ENCODE data around the gene DHRS7C.
"Not testable (repeated sequence)": the region's sequence is repeated elsewhere in the genome, so short reads cannot be mapped to it uniquely, and the experiment has no call there.

The DHRS7C gene

DNA sequence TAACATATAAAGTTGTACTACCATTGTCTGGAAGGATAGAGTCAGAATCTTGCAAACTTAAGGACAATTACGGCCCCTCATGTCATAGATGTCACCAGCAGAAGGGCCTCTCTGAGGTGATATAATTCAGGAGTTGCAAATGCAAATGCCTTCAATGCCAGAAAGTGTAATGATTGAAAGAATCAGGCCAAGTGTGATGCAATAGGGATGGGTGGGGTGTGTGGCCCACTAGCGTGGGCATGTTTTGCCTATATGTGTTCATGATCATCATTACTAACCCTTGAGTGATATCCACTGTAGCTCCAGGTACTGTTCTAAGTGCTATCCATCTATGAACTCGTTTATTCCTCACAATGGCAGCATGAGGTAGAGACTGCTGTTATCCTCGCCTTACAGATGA lies 1.1 kb downstream of the DHRS7C start:
- ChIA-PET CTCF (no interaction called here), POLR2A (ENCODE audit: low non-redundant PET) (no interaction called here)
- TF ChIP-seq, protein P1, sequence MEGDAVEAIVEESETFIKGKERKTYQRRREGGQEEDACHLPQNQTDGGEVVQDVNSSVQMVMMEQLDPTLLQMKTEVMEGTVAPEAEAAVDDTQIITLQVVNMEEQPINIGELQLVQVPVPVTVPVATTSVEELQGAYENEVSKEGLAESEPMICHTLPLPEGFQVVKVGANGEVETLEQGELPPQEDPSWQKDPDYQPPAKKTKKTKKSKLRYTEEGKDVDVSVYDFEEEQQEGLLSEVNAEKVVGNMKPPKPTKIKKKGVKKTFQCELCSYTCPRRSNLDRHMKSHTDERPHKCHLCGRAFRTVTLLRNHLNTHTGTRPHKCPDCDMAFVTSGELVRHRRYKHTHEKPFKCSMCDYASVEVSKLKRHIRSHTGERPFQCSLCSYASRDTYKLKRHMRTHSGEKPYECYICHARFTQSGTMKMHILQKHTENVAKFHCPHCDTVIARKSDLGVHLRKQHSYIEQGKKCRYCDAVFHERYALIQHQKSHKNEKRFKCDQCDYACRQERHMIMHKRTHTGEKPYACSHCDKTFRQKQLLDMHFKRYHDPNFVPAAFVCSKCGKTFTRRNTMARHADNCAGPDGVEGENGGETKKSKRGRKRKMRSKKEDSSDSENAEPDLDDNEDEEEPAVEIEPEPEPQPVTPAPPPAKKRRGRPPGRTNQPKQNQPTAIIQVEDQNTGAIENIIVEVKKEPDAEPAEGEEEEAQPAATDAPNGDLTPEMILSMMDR (conservative IDR thresholded peaks at IDR 0.05; ENCODE audit: low read depth), result no peak
- no peak overlapping the region for H3K27ac ChIP-seq
- no peak for DNase-seq (ENCODE audit: low spot score)

DNA sequence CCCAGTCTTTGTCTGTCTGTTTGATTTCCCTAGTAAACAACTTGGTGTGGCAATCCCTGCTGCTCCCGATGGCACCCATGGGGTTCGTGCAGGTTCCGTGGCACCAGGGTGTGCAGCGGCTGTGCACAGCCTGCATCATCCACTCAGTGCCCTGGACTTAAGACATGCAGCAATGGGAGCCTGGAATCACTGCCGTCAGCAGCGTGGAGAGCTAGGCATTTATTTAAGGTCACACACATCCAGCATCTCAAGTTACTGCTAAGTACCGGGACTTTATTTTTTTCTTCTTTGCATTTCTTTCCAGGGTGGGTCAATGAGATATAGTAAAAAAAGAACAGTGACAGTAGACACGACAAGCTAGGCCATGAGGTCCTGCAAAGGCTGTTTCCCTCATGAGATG lies 2.8 kb downstream of the DHRS7C start:
- DNase-seq (ENCODE audit: low spot score), result no peak
- TF ChIP-seq, protein P1 (conservative IDR thresholded peaks at IDR 0.05; ENCODE audit: low read depth), result no peak
- H3K27ac ChIP-seq, result no peak overlapping the region
- CTCF ChIA-PET, result no interaction called here
- POLR2A ChIA-PET (ENCODE audit: low non-redundant PET), result no interaction called here

DNA sequence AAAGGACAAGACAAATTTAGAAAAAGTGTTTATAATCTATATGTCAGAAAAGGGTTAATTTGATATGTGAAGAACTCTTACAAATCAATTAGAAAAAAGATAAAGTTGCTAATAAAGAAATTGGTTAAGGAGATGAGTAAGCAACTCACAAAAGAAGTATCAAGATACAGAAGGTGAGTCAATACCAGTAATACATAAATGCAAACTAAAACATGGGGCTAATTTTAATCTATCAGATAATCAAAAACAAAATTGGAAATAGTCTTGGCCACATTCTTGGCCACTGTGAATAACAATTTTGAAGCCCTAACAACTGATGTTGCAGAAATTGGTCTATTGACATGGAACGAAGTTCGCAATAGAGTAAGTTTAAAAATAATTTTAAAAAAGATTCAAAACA lies 6.8 kb downstream of the DHRS7C start:
- TF ChIP-seq, protein P1 (conservative IDR thresholded peaks at IDR 0.05; ENCODE audit: low read depth), result no peak
- H3K27ac ChIP-seq, result no peak overlapping the region
- DNase-seq (ENCODE audit: low spot score), result no peak
- ChIA-PET CTCF (no interaction called here), POLR2A (ENCODE audit: low non-redundant PET) (no interaction called here)

DNA sequence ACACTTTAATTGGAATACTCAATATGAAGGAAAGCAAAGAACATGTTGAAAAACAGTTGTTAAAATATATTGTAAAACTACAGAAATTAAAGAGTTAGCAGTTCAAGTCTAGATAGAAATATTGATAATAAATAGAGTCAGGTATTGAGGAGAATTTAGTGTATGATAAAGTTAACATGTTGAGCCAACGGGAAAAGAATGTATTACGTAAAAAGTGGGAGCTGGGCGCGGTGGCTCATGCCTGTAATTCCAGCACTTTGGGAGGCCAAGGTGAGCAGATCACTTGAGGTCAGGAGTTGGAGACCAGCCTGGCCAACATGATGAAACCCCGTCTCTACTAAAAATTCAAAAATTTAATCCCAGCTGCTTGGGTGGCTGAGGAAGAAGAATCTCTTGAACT lies 7.9 kb downstream of the DHRS7C start:
- CTCF ChIA-PET, result interaction anchor here (0.6 kb wide), 1 partner anchor 15 kb away, joined by 3 read pairs; no protein-coding TSS in a partner anchor
- H3K27ac ChIP-seq; POLR2A ChIA-PET (ENCODE audit: low non-redundant PET); DNase-seq (ENCODE audit: low spot score): not testable (repeated sequence)

DNA sequence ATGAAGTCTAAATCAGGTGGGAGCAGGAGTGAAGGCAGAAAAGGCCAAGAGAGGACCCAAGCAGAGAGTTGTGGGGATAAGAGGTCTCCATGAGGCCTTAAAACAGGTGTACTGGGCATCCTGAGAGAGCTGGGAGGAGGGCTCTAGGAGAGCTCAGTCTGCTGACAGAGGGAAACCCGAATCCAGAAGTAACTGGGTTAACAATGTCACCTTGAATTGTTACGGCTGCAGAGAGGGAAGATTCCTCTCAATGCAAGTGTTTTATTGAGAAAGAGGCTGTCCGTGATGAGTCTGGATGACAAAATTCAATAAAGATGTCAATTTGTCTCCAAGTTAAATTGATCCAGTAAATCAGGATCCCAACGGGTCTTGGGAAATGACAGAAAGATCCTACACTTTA lies 8.3 kb downstream of the DHRS7C start:
- DNase-seq (ENCODE audit: low spot score), result no peak
- TF ChIP-seq, protein P1 (conservative IDR thresholded peaks at IDR 0.05; ENCODE audit: low read depth), result no peak
- no peak overlapping the region for H3K27ac ChIP-seq
- ChIA-PET CTCF (no interaction called here), POLR2A (ENCODE audit: low non-redundant PET) (no interaction called here)

DNA sequence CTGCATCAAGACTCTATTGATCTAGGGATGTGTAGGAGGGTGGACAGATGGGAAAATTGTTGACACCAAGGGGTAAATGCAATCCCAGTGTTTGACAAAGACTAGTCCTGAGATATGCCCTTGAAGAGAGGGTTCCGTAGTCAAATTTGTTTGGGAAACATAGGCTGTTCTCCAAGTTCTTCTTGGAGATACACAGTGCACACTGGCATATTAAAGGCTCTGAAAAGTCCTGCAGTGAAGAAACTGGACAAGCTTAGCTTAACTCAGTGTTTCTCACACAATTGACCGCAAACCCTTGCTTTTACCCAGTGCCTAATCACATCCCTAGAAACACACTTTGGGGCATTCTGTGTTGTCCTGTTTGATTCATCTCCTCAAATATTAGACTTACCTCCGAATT lies 10.8 kb downstream of the DHRS7C start:
- DNase-seq (ENCODE audit: low spot score), result no peak

DNA sequence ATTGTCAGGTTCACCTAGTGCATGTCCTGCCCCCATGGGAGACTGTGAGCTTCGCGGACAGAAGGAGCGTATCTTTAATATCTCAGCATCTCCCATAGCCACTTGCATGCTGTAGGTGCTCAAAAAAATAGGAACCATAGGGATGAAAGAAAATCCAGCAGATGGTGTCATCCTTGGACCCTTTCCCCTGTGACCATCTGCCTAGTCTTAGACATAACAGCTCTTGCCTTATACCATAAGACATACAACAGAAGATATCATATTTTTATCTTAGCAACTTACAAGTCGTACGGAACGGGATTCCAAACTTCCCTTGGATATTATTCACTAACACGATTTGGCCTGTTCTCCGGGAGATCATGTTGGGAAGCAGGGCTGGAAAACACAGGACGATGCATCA lies 14.5 kb downstream of the DHRS7C start:
- CTCF ChIA-PET, result no interaction called here
- no peak for DNase-seq (ENCODE audit: low spot score)
- TF ChIP-seq, protein P1 (conservative IDR thresholded peaks at IDR 0.05; ENCODE audit: low read depth), result no peak
- POLR2A ChIA-PET (ENCODE audit: low non-redundant PET), result no interaction called here
- no peak overlapping the region for H3K27ac ChIP-seq

More for the DNA sequence above, 10.8 kb downstream of the DHRS7C start:
- POLR2A ChIA-PET (ENCODE audit: low non-redundant PET), result no interaction called here
- no peak overlapping the region for H3K27ac ChIP-seq
- CTCF ChIA-PET, result no interaction called here
- TF ChIP-seq, protein P1 (conservative IDR thresholded peaks at IDR 0.05; ENCODE audit: low read depth), result no peak
